ENCODE data around the gene RRAS2. TPM values are rescaled to one million over a fixed set of nuclear protein-coding genes. Genes with fewer than 3 reads are reported as not detected.

The RRAS2 gene
- total and polyA plus RNA-seq, 9 of the 15 experiments (the other 6 are each of a cell fraction or from before 2014, with no cell fraction given), result 9.4 to 47.5 (median 37.6) TPM

- Histone ChIP-seq H3K79me2 (ENCODE audit: control insufficient read depth, insufficient read depth, low read length) (no peaks in the 10 kb centered on the region), H3K4me3 (no peak overlapping the region), H3K4me2 (ENCODE audit: insufficient read depth, low read length) (no peak overlapping the region), H2AFZ (ENCODE audit: low read depth, low read length) (no peak overlapping the region), H3K9me3 (replicated peaks; ENCODE audit: control insufficient read depth, insufficient read depth, low read depth, low read length) (no peaks in the 10 kb centered on the region), H3K27me3 (ENCODE audit: control insufficient read depth in 2 of 2, insufficient read depth in 2 of 2, low read length in 2 of 2) (peaks cover 16% of the 10 kb centered on the region in 2 experiments), H3K9me1 (ENCODE audit: control insufficient read depth, insufficient read depth, low read length) (no peaks in the 10 kb centered on the region), H3K27ac (ENCODE audit: extremely low read depth, low read depth, low read length) (no peak overlapping the region), H3K4me1 (replicated peaks in 1 of 2; ENCODE audit: control insufficient read depth in 2 of 2, insufficient read depth in 2 of 2, low read length in 2 of 2) (no peaks in the 10 kb centered on the region), H4K20me1 (replicated peaks; ENCODE audit: control insufficient read depth, insufficient read depth, low read length) (no peaks in the 10 kb centered on the region; the same call in 1 of the 2 replicates), H3K36me3 (ENCODE audit: control insufficient read depth, insufficient read depth, low read length) (no peaks in the 10 kb centered on the region), H3K9ac (ENCODE audit: insufficient read depth in 1 of 2, low read depth in 2 of 2, low read length in 2 of 2) (no peak overlapping the region)
- intact Hi-C loops (cut with micrococcal nuclease), result no loop called here
- in situ Hi-C loops (cut with MboI), result no loop called here
- TF ChIP-seq AFF4 (CRISPR knock-in tag; IDR thresholded peaks at IDR 0.05), result no peak
- no peak for TF ChIP-seq NFIC (IDR thresholded peaks at IDR 0.05)
- TF ChIP-seq HDAC3 (IDR thresholded peaks at IDR 0.05; ENCODE audit: borderline replicate concordance, partially characterized antibody), result no peak
- TF ChIP-seq TCF15 (CRISPR knock-in tag; IDR thresholded peaks at IDR 0.05), result no peak
- TF ChIP-seq ZNF12 (CRISPR knock-in tag; IDR thresholded peaks at IDR 0.05), result no peak
- TF ChIP-seq DDX20 (tag; IDR thresholded peaks at IDR 0.05; ENCODE audit: low read depth), result no peak
- ChIA-PET CTCF (ENCODE audit: low intra/inter-chr PET ratio) (interaction anchor here (0.6 kb wide), 1 partner anchor 114 kb away, joined by 3 read pairs; no protein-coding TSS in a partner anchor), POLR2A (interaction anchor here (1.3 kb wide), 1 partner anchor 13 kb away, joined by 5 read pairs; no protein-coding TSS in a partner anchor)
- FAIRE-seq, result no peak
- ATAC-seq, result no peak
- no peak for DNase-seq (ENCODE audit: extremely low read depth in 1 of 4, low spot score in 3 of 4)
- BruUV-seq (replicated peaks), result no TSS peak
These were observed 12.3 kb upstream of the RRAS2 start for GRCh38 chr11:14371249-14371648.
